Mucosa of rectum (tissue), 2 donors: ENCODE measurements around the gene TNS1.
A peak's percentile ranks its signal among the peaks of the same experiment; 100 is the strongest.

Experiments
- H3K27ac ChIP-seq, 2 donors: one replicate each; pipeline ENCODE4 v1.7.0; 2013; ENCODE audit warnings: inconsistent platforms in 2 of 2, low read depth in 2 of 2, low read length in 2 of 2
- H3K27me3 ChIP-seq, 2 donors: one replicate each; pipeline ENCODE4 v1.7.0; 2013; ENCODE audit warnings: low read length in 2 of 2; ENCODE audit not compliant: control insufficient read depth in 2 of 2, insufficient read depth in 2 of 2
- H3K36me3 ChIP-seq, 2 donors: one replicate each; pipeline ENCODE4 v1.7.0; 2013; ENCODE audit warnings: low read length in 2 of 2; ENCODE audit not compliant: control insufficient read depth in 2 of 2, insufficient read depth in 2 of 2
- H3K4me1 ChIP-seq, 2 donors: one replicate each; pipeline ENCODE4 v1.7.0; 2013; ENCODE audit warnings: low read length in 2 of 2, mild to moderate bottlenecking in 1 of 2; ENCODE audit not compliant: control insufficient read depth in 2 of 2, insufficient read depth in 2 of 2
- H3K4me3 ChIP-seq, 2 donors: one replicate each; pipeline ENCODE4 v1.7.0; 2013; ENCODE audit warnings: low read length in 2 of 2
- H3K9ac ChIP-seq, 2 donors: one replicate each; pipeline ENCODE4 v1.7.0; 2013; ENCODE audit warnings: low read length in 2 of 2, low read depth in 1 of 2, mild to moderate bottlenecking in 1 of 2
- H3K9me3 ChIP-seq, 2 donors: one replicate each; pipeline ENCODE4 v1.7.0; 2013; ENCODE audit warnings: low read length in 2 of 2; ENCODE audit not compliant: control insufficient read depth in 2 of 2
- donor health status: healthy.
- donor health status: Normal muscosa, but diverticular disease.

The TNS1 gene

DNA sequence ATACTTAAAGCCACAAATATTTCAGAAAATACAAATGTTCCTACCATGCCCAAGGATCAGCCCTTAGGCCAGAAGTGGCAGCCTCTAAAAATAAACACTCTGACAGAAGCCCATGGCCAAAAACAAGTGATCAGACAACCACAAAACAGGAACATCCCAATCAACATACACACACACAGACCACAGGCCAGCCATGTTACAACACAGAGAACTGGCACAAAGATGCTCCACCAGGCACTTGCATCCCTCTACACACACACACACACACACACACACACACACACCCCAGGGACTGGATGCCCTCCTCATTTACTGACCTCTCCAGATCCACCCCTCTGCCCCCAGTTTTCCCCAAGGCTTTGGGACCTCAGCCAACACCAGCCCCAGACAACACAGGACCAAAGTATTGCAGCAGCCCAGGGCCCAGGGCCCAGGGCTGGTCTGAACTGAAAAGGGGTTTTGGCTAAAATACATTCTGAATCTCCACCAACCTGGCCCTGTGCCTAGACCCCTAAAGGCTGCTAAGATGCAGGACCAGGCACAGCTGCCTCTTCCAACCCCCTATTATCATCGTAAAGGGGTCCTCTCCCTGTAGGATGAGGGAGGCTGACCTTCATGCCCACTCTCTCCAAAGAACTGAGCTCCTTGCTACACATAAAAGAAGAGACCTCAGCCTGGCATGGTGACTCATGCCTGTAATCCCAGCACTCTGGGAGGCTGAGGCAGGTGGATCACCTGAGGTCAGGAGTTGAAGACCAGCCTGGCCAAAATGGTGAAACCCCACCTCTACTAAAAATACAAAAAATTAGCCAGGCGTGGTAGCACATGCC is 151.4 kb downstream of the TNS1 start:
- Histone ChIP-seq H3K4me1 (peaks cover 0 to 9% of the 10 kb centered on the region in 2 donors), H3K27me3 (no peaks in the 10 kb centered on the region), H3K36me3 (peaks cover 0 to 1% of the 10 kb centered on the region in 2 donors), H3K9me3 (no peaks in the 10 kb centered on the region), H3K27ac (peak overlapping the region; percentile 25 to 53), H3K9ac (no peak overlapping the region), H3K4me3 (no peak overlapping the region)

DNA sequence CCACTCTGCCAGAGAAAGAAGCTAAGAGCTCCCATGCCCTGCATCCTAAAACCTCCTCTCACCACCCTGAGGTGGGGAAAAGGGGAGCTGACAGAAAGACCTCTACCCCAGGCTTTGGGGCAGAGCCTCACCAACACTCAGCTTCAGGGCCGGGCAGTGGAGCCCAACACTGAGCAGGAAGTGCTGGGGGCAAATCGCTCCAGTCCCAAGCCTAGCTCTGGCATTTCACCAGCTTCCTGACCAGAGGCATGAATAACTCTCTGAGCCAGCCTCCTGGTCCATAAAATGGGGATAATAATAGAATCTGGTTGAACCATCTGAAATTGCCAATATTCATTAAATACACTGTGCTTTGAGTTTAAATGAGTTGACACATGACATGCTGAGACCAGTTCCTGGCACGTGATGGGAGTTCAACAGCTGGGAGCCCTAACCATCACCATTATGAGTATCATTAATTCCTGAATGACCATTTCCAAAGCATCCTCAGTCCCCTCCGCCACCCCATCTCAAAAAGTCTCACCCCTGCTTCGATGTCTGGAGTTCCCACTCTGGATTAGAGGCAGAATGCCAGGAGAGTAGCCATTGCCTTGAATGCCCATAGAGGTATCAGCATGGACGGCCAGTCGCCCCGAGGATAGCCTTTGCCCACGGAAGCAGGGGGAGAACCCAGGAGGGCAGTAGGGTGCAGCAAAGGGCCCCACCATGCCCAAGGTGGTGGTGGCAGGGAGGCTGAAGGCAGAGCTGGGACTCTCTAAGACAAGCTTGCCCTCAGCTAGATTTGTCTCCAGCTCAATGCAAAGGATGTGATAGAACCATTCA is 153.4 kb downstream of the TNS1 start:
- Histone ChIP-seq H3K9me3 (peaks cover 0 to 5% of the 10 kb centered on the region in 2 donors), H3K9ac (no peak overlapping the region), H3K27me3 (no peaks in the 10 kb centered on the region), H3K4me1 (peaks cover 0 to 9% of the 10 kb centered on the region in 2 donors), H3K4me3 (no peak overlapping the region), H3K36me3 (peaks cover 0 to 2% of the 10 kb centered on the region in 2 donors), H3K27ac (peak overlapping the region in 1 of 2 donors; percentile 41)

GRCh38 chr2:217848351-217848957 is 154.3 kb downstream of the TNS1 start:
- peaks cover 0 to 2% of the 10 kb centered on the region in 2 donors for H3K36me3 ChIP-seq
- H3K27ac ChIP-seq: no peak overlapping the region
- H3K4me3 ChIP-seq: no peak overlapping the region
- H3K9me3 ChIP-seq: peaks cover 0 to 5% of the 10 kb centered on the region in 2 donors
- H3K27me3 ChIP-seq: no peaks in the 10 kb centered on the region
- H3K9ac ChIP-seq: no peak overlapping the region
- peaks cover 0 to 6% of the 10 kb centered on the region in 2 donors for H3K4me1 ChIP-seq

- Histone ChIP-seq H3K4me3 (no peak overlapping the region), H3K27me3 (no peaks in the 10 kb centered on the region), H3K9ac (no peak overlapping the region), H3K27ac (no peak overlapping the region), H3K9me3 (peaks cover 0 to 5% of the 10 kb centered on the region in 2 donors), H3K4me1 (peaks cover 0 to 6% of the 10 kb centered on the region in 2 donors), H3K36me3 (peaks cover 0 to 2% of the 10 kb centered on the region in 2 donors)
These were observed 155.0 kb downstream of the TNS1 start for GRCh38 chr2:217847552-217848350.

- Histone ChIP-seq H3K4me3 (no peak overlapping the region), H3K27me3 (no peaks in the 10 kb centered on the region), H3K4me1 (peaks cover 0 to 6% of the 10 kb centered on the region in 2 donors), H3K9ac (no peak overlapping the region), H3K36me3 (peaks cover 0 to 2% of the 10 kb centered on the region in 2 donors), H3K9me3 (peaks cover 0 to 5% of the 10 kb centered on the region in 2 donors), H3K27ac (no peak overlapping the region)
These were observed 155.7 kb downstream of the TNS1 start for GRCh38 chr2:217847115-217847514.

DNA sequence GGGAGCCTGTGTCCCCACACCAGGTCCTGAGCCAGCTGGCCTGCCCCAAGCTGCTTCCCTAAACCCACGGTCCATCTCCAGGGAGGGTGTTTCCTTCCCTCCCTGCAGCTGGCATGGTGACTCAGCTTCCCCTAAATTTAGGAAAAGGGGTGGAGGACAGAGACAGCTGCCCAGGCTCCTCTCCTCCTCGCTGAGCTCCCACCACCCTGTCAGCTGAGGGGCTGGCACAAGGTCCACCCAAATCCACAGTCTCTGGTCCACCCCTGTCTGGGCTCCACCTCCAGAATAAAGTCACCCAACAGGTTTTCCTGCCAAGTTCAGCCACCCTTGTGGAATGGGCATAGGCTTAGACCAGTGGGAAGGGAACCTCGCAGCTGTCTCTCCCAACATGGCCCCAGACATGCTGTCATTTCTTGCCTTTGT is 156.5 kb downstream of the TNS1 start:
- H3K4me1 ChIP-seq: peaks cover 0 to 4% of the 10 kb centered on the region in 2 donors
- H3K9ac ChIP-seq: no peak overlapping the region
- H3K36me3 ChIP-seq: peaks cover 0 to 2% of the 10 kb centered on the region in 2 donors
- no peak overlapping the region for H3K4me3 ChIP-seq
- no peak overlapping the region for H3K27ac ChIP-seq
- H3K27me3 ChIP-seq: no peaks in the 10 kb centered on the region
- peaks cover 0 to 5% of the 10 kb centered on the region in 2 donors for H3K9me3 ChIP-seq

- no peaks in the 10 kb centered on the region for H3K4me1 ChIP-seq
- H3K9ac ChIP-seq: no peak overlapping the region
- H3K27me3 ChIP-seq: no peaks in the 10 kb centered on the region
- H3K4me3 ChIP-seq: no peak overlapping the region
- H3K27ac ChIP-seq: no peak overlapping the region
- peaks cover 0 to 2% of the 10 kb centered on the region in 2 donors for H3K36me3 ChIP-seq
- H3K9me3 ChIP-seq: peaks cover 0 to 5% of the 10 kb centered on the region in 2 donors
These were observed 157.5 kb downstream of the TNS1 start for GRCh38 chr2:217845301-217845700.

- H3K9ac ChIP-seq: no peak overlapping the region
- H3K27me3 ChIP-seq: no peaks in the 10 kb centered on the region
- H3K27ac ChIP-seq: no peak overlapping the region
- peaks cover 0 to 5% of the 10 kb centered on the region in 2 donors for H3K9me3 ChIP-seq
- no peaks in the 10 kb centered on the region for H3K4me1 ChIP-seq
- no peak overlapping the region for H3K4me3 ChIP-seq
- peaks cover 0 to 2% of the 10 kb centered on the region in 2 donors for H3K36me3 ChIP-seq
These were observed 158.1 kb downstream of the TNS1 start for GRCh38 chr2:217844696-217845095.

DNA sequence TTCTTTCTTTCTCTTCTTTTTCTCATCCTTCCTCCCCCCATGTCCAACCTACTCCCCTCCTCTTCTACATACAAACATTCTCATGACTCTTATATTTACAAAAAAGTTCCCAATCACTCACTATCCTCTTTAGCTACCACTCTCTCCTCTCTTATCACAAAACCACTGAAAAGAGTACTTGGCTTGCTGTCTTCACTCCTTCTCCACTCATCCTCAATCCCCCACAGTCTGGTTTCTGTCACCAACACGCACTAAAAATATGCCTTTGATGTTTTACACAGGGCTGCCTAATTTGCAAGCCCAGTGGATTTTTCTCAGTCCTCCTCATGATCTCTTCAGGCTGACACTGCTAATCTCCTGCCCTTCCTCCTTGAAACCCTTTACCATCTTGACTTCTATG is 159.5 kb downstream of the TNS1 start:
- H3K4me1 ChIP-seq: no peaks in the 10 kb centered on the region
- H3K4me3 ChIP-seq: no peak overlapping the region
- H3K36me3 ChIP-seq: peaks cover 0 to 2% of the 10 kb centered on the region in 2 donors
- H3K27me3 ChIP-seq: no peaks in the 10 kb centered on the region
- no peak overlapping the region for H3K27ac ChIP-seq
- peaks cover 0 to 5% of the 10 kb centered on the region in 2 donors for H3K9me3 ChIP-seq
- no peak overlapping the region for H3K9ac ChIP-seq
